GM19328 (cell line): Measurements from ENCODE around the gene EVA1A.

Source experiments
- ATAC-seq: cut with Tn5 transposase; IDR thresholded peaks from one replicate; pipeline ENCODE4 v1.9.1; 2021; ENCODE audit warnings: mild to moderate bottlenecking, moderate library complexity; ENCODE audit not compliant: unreplicated experiment

The EVA1A gene

GRCh38 chr2:75560768-75561565, at the start of gene EVA1A:
EVA1A (minus strand) TSS chr2:75560939; CDS start chr2:75518140, 42,799 bp downstream.
- ATAC-seq = no peak

- no peak for ATAC-seq
Observed at GRCh38 chr2:75609937-75610508, 49.3 kb upstream of the EVA1A start.

GRCh38 chr2:75609334-75609689, 48.6 kb upstream of the EVA1A start:
- ATAC-seq = no peak

GRCh38 chr2:75608684-75609333, 48.1 kb upstream of the EVA1A start:
- ATAC-seq = peak; percentile 69

- no peak for ATAC-seq
Observed at GRCh38 chr2:75607988-75608683, 47.4 kb upstream of the EVA1A start.

- ATAC-seq = no peak
Observed at GRCh38 chr2:75607400-75607798, 46.7 kb upstream of the EVA1A start.

GRCh38 chr2:75606761-75607399, 46.1 kb upstream of the EVA1A start:
- ATAC-seq = no peak

GRCh38 chr2:75605770-75606529, 45.2 kb upstream of the EVA1A start:
- ATAC-seq = no peak

- ATAC-seq = no peak
Observed at GRCh38 chr2:75604484-75604883, 43.7 kb upstream of the EVA1A start.

GRCh38 chr2:75603477-75603876, 42.7 kb upstream of the EVA1A start:
- ATAC-seq = no peak

- ATAC-seq = no peak
Observed at GRCh38 chr2:75602724-75603342, 42.1 kb upstream of the EVA1A start.

- no peak for ATAC-seq
Observed at GRCh38 chr2:75600461-75601011, 39.8 kb upstream of the EVA1A start.

- ATAC-seq = no peak
Observed at GRCh38 chr2:75598589-75599155, 37.9 kb upstream of the EVA1A start.

- no peak for ATAC-seq
Observed at GRCh38 chr2:75597949-75598348, 37.2 kb upstream of the EVA1A start.

- ATAC-seq = no peak
Observed at GRCh38 chr2:75596784-75597183, 36.0 kb upstream of the EVA1A start.

- no peak for ATAC-seq
Observed at GRCh38 chr2:75595541-75596395, 35.0 kb upstream of the EVA1A start.

GRCh38 chr2:75594596-75594995, 33.9 kb upstream of the EVA1A start:
- no peak for ATAC-seq

GRCh38 chr2:75592888-75593287, 32.1 kb upstream of the EVA1A start:
- no peak for ATAC-seq
